Kidney (tissue), 14 donors: ENCODE measurements around the gene ZNF653. TPM values are rescaled to one million over a fixed set of nuclear protein-coding genes. Genes with fewer than 3 reads are reported as not detected.

ENCODE experiments used
- DNase-seq, 5 donors: peaks; one replicate each; pipeline ENCODE4 v3.0.0-alpha.2; 2013 to 2020
- FAIRE-seq: peaks from 2 replicates; lab custom pipeline; 2012; peaks lifted over from hg19 to GRCh38; lab: Jason Lieb, UNC
- H3K27ac ChIP-seq, 2 donors: one replicate each; pipeline ENCODE4 v1.7.0; 2013; ENCODE audit warnings: low read depth in 2 of 2, low read length in 2 of 2, inconsistent platforms in 1 of 2
- H3K27me3 ChIP-seq: one replicate; pipeline ENCODE4 v1.7.1; 2013; ENCODE audit warnings: low read length, inconsistent platforms; ENCODE audit not compliant: control insufficient read depth, insufficient read depth
- H3K36me3 ChIP-seq, 3 donors: one replicate each; pipeline versions ENCODE4 v1.7.0 to v1.7.1; 2013; ENCODE audit warnings: low read length in 3 of 3, control low read depth in 1 of 3, inconsistent platforms in 1 of 3; ENCODE audit not compliant: insufficient read depth in 3 of 3, control insufficient read depth in 2 of 3
- H3K4me1 ChIP-seq, 3 donors: one replicate each; pipeline versions ENCODE4 v1.7.0 to v1.7.1; 2013; ENCODE audit warnings: low read length in 3 of 3, inconsistent platforms in 1 of 3, low read depth in 1 of 3; ENCODE audit not compliant: control insufficient read depth in 2 of 3, insufficient read depth in 2 of 3
- H3K4me3 ChIP-seq, 3 donors: one replicate each; pipeline versions ENCODE4 v1.7.0 to v1.8.1; 2013; ENCODE audit warnings: low read length in 3 of 3, control low read depth in 1 of 3, inconsistent platforms in 1 of 3
- H3K9ac ChIP-seq, 3 donors: one replicate each; pipeline versions ENCODE4 v1.7.0 to v1.7.1; 2013; ENCODE audit warnings: low read length in 3 of 3, control low read depth in 1 of 3, inconsistent platforms in 1 of 3
- H3K9me3 ChIP-seq, 3 donors: one replicate each; pipeline versions ENCODE4 v1.7.0 to v1.7.1; 2013; ENCODE audit warnings: low read length in 3 of 3, control low read depth in 1 of 3, inconsistent platforms in 1 of 3; ENCODE audit not compliant: control insufficient read depth in 2 of 3, insufficient read depth in 1 of 3
- intact Hi-C: fragments of 100-400 bp; cut with DNase I; formaldehyde crosslinking; loops from one replicate; pipeline ENCODE4 v1.11.1; 2022
- polyA plus RNA-seq: library from polyadenylated mRNA; stranded (reverse); fragments of 350-450 nt; fragmentation: Illumina TruSeq; extraction: RNeasy Lipid Tissue Mini Kit (QIAGEN cat#74804); gene quantifications from one replicate; pipeline ENCODE4 v1.2.3, GENCODE V29; 2014; ENCODE audit warnings: low read depth, low replicate concordance; ENCODE audit not compliant: insufficient read depth
- total RNA-seq: library from RNA; stranded (reverse); fragmentation: NEBNext Ultra II Directional; extraction: Animal tissue kit (Norgen Biotek cat#: 25700); gene quantifications from one replicate; pipeline ENCODE4 v1.2.1, GENCODE V29; 2021
- TF ChIP-seq, protein P1 (sequence below): IDR thresholded peaks from 3 replicates; pipeline ENCODE4 v1.5.1; 2012; ENCODE audit warnings: mild to moderate bottlenecking, moderate library complexity, borderline replicate concordance; ENCODE audit not compliant: insufficient read depth; ENCODE audit errors: extremely low read depth
- donor health status: control.
- donor health status: control.
- donor health status: control.
- donor health status: control.
- donor health status: control.
- donor health status: DM: yes; HTN: yes; CAD: no.
- donor health status: Normal renal cell carcinoma (clear cell type).

ZNF653 gene
- total and polyA plus RNA-seq, 2 donors from 2014 or later, result 10.8 to 11.5 TPM

DNA sequence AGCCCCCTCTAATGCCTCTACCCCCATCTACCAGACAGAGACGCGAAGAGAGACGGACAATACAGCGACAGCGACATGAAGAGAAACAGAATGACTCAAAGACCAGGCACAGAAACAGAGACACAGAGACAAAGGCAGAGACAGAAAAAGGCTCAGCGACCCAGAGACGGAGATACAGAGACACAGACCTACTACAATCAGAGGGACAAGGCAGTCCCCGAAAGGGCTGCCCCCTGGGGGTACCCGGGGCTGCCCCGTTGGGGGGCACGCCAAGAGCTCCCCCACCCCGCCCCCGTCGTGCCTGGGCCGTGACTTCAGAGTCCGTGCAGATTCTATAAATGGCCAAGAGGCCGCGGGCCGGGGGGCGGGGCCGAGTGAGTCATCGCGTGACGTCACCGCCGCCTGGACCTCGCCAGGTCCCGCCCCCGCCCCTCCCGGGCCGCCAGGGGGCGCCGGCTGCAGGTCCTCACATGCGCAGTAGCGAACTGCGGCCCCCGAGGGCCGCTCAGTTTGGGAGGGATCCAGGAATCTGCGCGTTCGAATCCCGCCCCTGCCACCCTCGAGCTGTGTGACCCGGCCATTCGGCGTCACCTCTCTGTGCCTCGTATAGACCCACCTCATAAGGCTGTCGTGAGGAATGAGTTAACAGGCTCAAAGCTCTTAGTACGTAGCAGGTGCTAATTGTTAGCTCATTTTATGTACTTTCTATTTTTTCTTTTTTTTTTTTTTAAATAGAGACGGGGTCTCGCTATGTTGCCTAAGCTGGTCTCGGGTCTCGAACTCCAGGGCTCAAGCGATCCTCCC lies 30.4 kb upstream of the ZNF653 start:
- FAIRE-seq, result no peak
- TF ChIP-seq, protein P1, sequence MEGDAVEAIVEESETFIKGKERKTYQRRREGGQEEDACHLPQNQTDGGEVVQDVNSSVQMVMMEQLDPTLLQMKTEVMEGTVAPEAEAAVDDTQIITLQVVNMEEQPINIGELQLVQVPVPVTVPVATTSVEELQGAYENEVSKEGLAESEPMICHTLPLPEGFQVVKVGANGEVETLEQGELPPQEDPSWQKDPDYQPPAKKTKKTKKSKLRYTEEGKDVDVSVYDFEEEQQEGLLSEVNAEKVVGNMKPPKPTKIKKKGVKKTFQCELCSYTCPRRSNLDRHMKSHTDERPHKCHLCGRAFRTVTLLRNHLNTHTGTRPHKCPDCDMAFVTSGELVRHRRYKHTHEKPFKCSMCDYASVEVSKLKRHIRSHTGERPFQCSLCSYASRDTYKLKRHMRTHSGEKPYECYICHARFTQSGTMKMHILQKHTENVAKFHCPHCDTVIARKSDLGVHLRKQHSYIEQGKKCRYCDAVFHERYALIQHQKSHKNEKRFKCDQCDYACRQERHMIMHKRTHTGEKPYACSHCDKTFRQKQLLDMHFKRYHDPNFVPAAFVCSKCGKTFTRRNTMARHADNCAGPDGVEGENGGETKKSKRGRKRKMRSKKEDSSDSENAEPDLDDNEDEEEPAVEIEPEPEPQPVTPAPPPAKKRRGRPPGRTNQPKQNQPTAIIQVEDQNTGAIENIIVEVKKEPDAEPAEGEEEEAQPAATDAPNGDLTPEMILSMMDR, result peak; percentile 76
- Histone ChIP-seq H3K4me3 (peak overlapping the region; percentile 1 to 68 (median 59)), H3K4me1 (peaks cover 0 to 8% (median 3%) of the 10 kb centered on the region in 3 donors), H3K27me3 (no peaks in the 10 kb centered on the region), H3K36me3 (no peaks in the 10 kb centered on the region), H3K9me3 (no peaks in the 10 kb centered on the region), H3K9ac (peak overlapping the region in 2 of 3 donors; percentile 54 to 69), H3K27ac (peak overlapping the region; percentile 65 to 85)
- intact Hi-C loops, result no loop called here
- peak; percentile 88 to 97 (median 94) for DNase-seq

DNA sequence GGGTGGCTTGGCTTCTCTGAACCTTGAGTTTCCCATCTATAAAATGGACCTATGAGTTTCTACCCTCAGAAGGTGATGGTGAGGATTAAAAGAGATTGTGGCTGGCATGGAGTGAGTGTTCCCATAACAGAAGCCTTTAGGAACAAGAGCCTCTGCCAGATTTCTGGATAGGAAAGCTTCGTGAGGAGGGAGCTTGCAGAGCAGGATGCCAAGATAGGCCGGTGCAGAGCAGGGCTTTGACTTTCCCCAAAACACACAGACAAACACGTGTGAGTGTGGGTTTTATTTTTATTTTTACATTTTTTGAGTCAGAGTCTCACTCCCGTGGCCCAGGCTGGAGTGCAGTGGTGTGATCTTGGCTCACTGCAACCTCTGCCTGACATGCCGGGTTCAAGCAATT lies 29.3 kb upstream of the ZNF653 start:
- H3K9me3 ChIP-seq, result no peaks in the 10 kb centered on the region
- no peak overlapping the region for H3K4me3 ChIP-seq
- FAIRE-seq (no peak), DNase-seq (no peak)
- no peaks in the 10 kb centered on the region for H3K27me3 ChIP-seq
- H3K36me3 ChIP-seq, result no peaks in the 10 kb centered on the region
- intact Hi-C loops, result no loop called here
- TF ChIP-seq, protein P1, result no peak
- no peak overlapping the region for H3K27ac ChIP-seq
- H3K4me1 ChIP-seq, result peaks cover 0 to 8% (median 3%) of the 10 kb centered on the region in 3 donors
- no peak overlapping the region for H3K9ac ChIP-seq

DNA sequence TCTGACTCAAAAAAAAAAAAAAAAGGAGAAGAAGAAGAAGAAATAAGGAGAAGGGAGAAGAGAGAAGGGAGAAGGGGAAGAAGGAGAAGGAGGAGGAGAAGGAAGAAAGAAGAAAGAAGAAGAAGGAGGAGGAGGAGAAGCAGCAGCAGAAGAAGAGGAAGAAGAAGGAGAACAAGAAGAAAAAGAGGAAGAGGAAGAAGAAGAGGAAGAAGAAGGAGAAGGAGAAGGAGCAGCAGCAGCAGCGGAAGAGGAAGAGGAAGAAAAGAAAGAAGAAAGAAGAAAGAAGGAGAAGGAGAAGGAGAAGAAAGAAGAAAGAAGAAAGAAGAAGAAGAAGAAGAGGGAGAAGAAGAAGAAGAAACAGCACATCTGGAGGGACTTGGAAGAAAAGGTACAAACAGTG lies 28.9 kb upstream of the ZNF653 start:
- FAIRE-seq (no peak), DNase-seq (no peak)
- no peaks in the 10 kb centered on the region for H3K9me3 ChIP-seq
- no peaks in the 10 kb centered on the region for H3K27me3 ChIP-seq
- TF ChIP-seq, protein P1, result no peak
- no peaks in the 10 kb centered on the region for H3K36me3 ChIP-seq
- intact Hi-C loops, result no loop called here
- H3K9ac ChIP-seq, result no peak overlapping the region
- H3K4me3 ChIP-seq, result no peak overlapping the region
- peaks cover 0 to 8% (median 3%) of the 10 kb centered on the region in 3 donors for H3K4me1 ChIP-seq
- no peak overlapping the region for H3K27ac ChIP-seq
